ENCODE measurements around the gene HBA2. TPM values are rescaled to one million over a fixed set of nuclear protein-coding genes. Genes with fewer than 3 reads are reported as not detected.
"Not testable (repeated sequence)": the region's sequence is repeated elsewhere in the genome, so short reads cannot be mapped to it uniquely, and the experiment has no call there.

The HBA2 gene
- total RNA-seq, 4 donors from 2014 or later = 1.8 to 10.8 (median 7.0) TPM; not detected in 1

GRCh38 chr16:168424-168823 lies 4.3 kb upstream of the HBA2 start:
- peaks cover 74% of the 10 kb centered on the region for H3K27me3 ChIP-seq
- TF ChIP-seq POLR2A (IDR thresholded peaks at IDR 0.05) (no peak), POLR2AphosphoS5 (IDR thresholded peaks at IDR 0.05) (no peak), EP300 (IDR thresholded peaks at IDR 0.05; ENCODE audit: low read depth) (no peak), CTCF (IDR thresholded peaks at IDR 0.05) (no peak)
- intact Hi-C loops (cut with DNase I; ENCODE audit: low total_unique reads) = no loop called here
- H3K27ac ChIP-seq = no peak overlapping the region
- in situ Hi-C loops (cut with MboI; ENCODE audit: low pct_ligation_motif_present in 1 of 4, low pct_unique_long_range_greater_than_20kb in 1 of 4, low sequenced_read_pairs in 3 of 4) = no loop called here
- 54% methylated on average over 6 of the region's 6 CpGs; no CpG with 5 or more reads in 1 of the 2 donors for WGBS, 2 donors (ENCODE audit: low coverage in 1 of 2)
- no peaks in the 10 kb centered on the region for H3K36me3 ChIP-seq
- H3K4me1 ChIP-seq = peaks cover 15 to 16% (median 16%) of the 10 kb centered on the region in 4 donors
- DNase-seq = no peak
- no peak overlapping the region for H3K4me3 ChIP-seq
- no peaks in the 10 kb centered on the region for H3K9me3 ChIP-seq

GRCh38 chr16:169014-169413 lies 3.7 kb upstream of the HBA2 start:
- WGBS, 2 donors (ENCODE audit: low coverage in 1 of 2) = 63% methylated on average over 3 of the region's 3 CpGs; no CpG with 5 or more reads in 1 of the 2 donors
- Histone ChIP-seq H3K4me3 (no peak overlapping the region), H3K27ac (no peak overlapping the region), H3K4me1 (peaks cover 15 to 16% (median 16%) of the 10 kb centered on the region in 4 donors), H3K36me3 (no peaks in the 10 kb centered on the region), H3K9me3 (no peaks in the 10 kb centered on the region), H3K27me3 (peaks cover 78% of the 10 kb centered on the region)
- DNase-seq = no peak
- no peak for TF ChIP-seq POLR2A (IDR thresholded peaks at IDR 0.05)
- no peak for TF ChIP-seq CTCF (IDR thresholded peaks at IDR 0.05)
- TF ChIP-seq POLR2AphosphoS5 (IDR thresholded peaks at IDR 0.05) = no peak
- no peak for TF ChIP-seq EP300 (IDR thresholded peaks at IDR 0.05; ENCODE audit: low read depth)
- intact Hi-C loops (cut with DNase I; ENCODE audit: low total_unique reads) (no loop called here), in situ Hi-C loops (cut with MboI; ENCODE audit: low pct_ligation_motif_present in 1 of 4, low pct_unique_long_range_greater_than_20kb in 1 of 4, low sequenced_read_pairs in 3 of 4) (no loop called here)

GRCh38 chr16:170088-170507 lies 2.6 kb upstream of the HBA2 start:
- H3K36me3 ChIP-seq; H3K4me3 ChIP-seq; intact Hi-C loops (cut with DNase I; ENCODE audit: low total_unique reads); H3K9me3 ChIP-seq; DNase-seq; in situ Hi-C loops (cut with MboI; ENCODE audit: low pct_ligation_motif_present in 1 of 4, low pct_unique_long_range_greater_than_20kb in 1 of 4, low sequenced_read_pairs in 3 of 4); H3K27ac ChIP-seq: not testable (repeated sequence)
- Histone ChIP-seq H3K4me1 (peaks cover 13 to 15% (median 14%) of the 10 kb centered on the region in 4 donors), H3K27me3 (peaks cover 84% of the 10 kb centered on the region)
- WGBS, 2 donors (ENCODE audit: low coverage in 1 of 2) = 0 to 14% methylated on average over 1 to 4 of the region's 5 CpGs

- Histone ChIP-seq H3K4me1 (peaks cover 6 to 8% (median 7%) of the 10 kb centered on the region in 4 donors), H3K9me3 (no peaks in the 10 kb centered on the region), H3K27me3 (peaks cover 84% of the 10 kb centered on the region), H3K36me3 (no peaks in the 10 kb centered on the region), H3K27ac (no peak overlapping the region), H3K4me3 (no peak overlapping the region)
- WGBS, 2 donors (ENCODE audit: low coverage in 1 of 2) = 0 to 33% methylated on average over 1 of the region's 1 CpG
- TF ChIP-seq POLR2A (IDR thresholded peaks at IDR 0.05) (no peak), CTCF (IDR thresholded peaks at IDR 0.05) (no peak), POLR2AphosphoS5 (IDR thresholded peaks at IDR 0.05) (no peak), EP300 (IDR thresholded peaks at IDR 0.05; ENCODE audit: low read depth) (no peak)
- DNase-seq = no peak
- intact Hi-C loops (cut with DNase I; ENCODE audit: low total_unique reads) (no loop called here), in situ Hi-C loops (cut with MboI; ENCODE audit: low pct_ligation_motif_present in 1 of 4, low pct_unique_long_range_greater_than_20kb in 1 of 4, low sequenced_read_pairs in 3 of 4) (no loop called here)
Measured at GRCh38 chr16:170788-171187, 1.9 kb upstream of the HBA2 start.

GRCh38 chr16:173211-173854 lies 657 bp downstream of the HBA2 start:
- 0 to 12% methylated on average over 1 to 18 of the region's 44 CpGs for WGBS, 2 donors (ENCODE audit: low coverage in 1 of 2)
- H3K4me1 ChIP-seq; H3K36me3 ChIP-seq; H3K4me3 ChIP-seq; H3K9me3 ChIP-seq; H3K27ac ChIP-seq; DNase-seq; in situ Hi-C loops (cut with MboI; ENCODE audit: low pct_ligation_motif_present in 1 of 4, low pct_unique_long_range_greater_than_20kb in 1 of 4, low sequenced_read_pairs in 3 of 4); intact Hi-C loops (cut with DNase I; ENCODE audit: low total_unique reads): not testable (repeated sequence)
- peaks cover 77% of the 10 kb centered on the region for H3K27me3 ChIP-seq

- DNase-seq = not testable (repeated sequence)
- 29 to 58% methylated on average over 2 to 8 of the region's 13 CpGs for WGBS, 2 donors (ENCODE audit: low coverage in 1 of 2)
- peaks cover 77% of the 10 kb centered on the region for H3K27me3 ChIP-seq
Measured at GRCh38 chr16:173928-174769, 1.5 kb downstream of the HBA2 start.

More at GRCh38 chr16:173928-174769, 1.5 kb downstream of the HBA2 start:
- in situ Hi-C loops (cut with MboI; ENCODE audit: low pct_ligation_motif_present in 1 of 4, low pct_unique_long_range_greater_than_20kb in 1 of 4, low sequenced_read_pairs in 3 of 4); H3K4me3 ChIP-seq; H3K27ac ChIP-seq; intact Hi-C loops (cut with DNase I; ENCODE audit: low total_unique reads); H3K36me3 ChIP-seq; H3K4me1 ChIP-seq; H3K9me3 ChIP-seq: not testable (repeated sequence)

Measured in transverse colon (tissue), 4 donors.